Activated T-cell treated with anti-CD3 and anti-CD28 coated beads, Interleukin-2, amount 50 U/mL, for 4 hours (primary cell): ENCODE results near the gene SH3BGR. TPM values are rescaled to one million over a fixed set of nuclear protein-coding genes. Genes with fewer than 3 reads are reported as not detected.
"Not testable (repeated sequence)": the region's sequence is repeated elsewhere in the genome, so short reads cannot be mapped to it uniquely, and the experiment has no call there.

Experiments
- ATAC-seq, 2 donors: fragments of 200-7000 bp; cut with Tn5 transposase; one replicate each; pipeline ENCODE4 v1.10.0; 2021
- DNase-seq: peaks from one replicate; pipeline ENCODE4 v3.0.0-alpha.2; 2020
- H3K27me3 Mint-ChIP-seq: one replicate; pipeline ENCODE4 v1.8.0; 2021; ENCODE audit warnings: low read depth, mixed read lengths
- H3K36me3 Mint-ChIP-seq: one replicate; pipeline ENCODE4 v1.8.0; 2022; ENCODE audit warnings: mixed read lengths; ENCODE audit not compliant: insufficient read depth
- H3K4me1 Mint-ChIP-seq: one replicate; pipeline ENCODE4 v1.8.0; 2021; ENCODE audit warnings: low read depth, mixed read lengths
- H3K4me3 Mint-ChIP-seq: one replicate; pipeline ENCODE4 v1.8.0; 2021; ENCODE audit warnings: mild to moderate bottlenecking, moderate library complexity, mixed read lengths
- H3K9me3 Mint-ChIP-seq: one replicate; pipeline ENCODE4 v1.8.0; 2021; ENCODE audit warnings: mixed read lengths
- total RNA-seq, 3 donors: library from RNA; stranded (reverse); gene quantifications; one replicate each; pipeline ENCODE4 v1.2.1, GENCODE V29; 2021

The SH3BGR gene
- total RNA-seq, result 1 to 10 TPM; 2.0 to 2.5 (median 2.1) TPM

GRCh38 chr21:39451332-39452206, at the start of gene SH3BGR:
SH3BGR (plus strand) TSS chr21:39451970; CDS start chr21:39452097, 127 bp downstream.
- no peaks in the 10 kb centered on the region for H3K36me3 Mint-ChIP-seq
- H3K9me3 Mint-ChIP-seq, result no peaks in the 10 kb centered on the region
- ATAC-seq (no peak), DNase-seq (no peak)
- H3K4me1 Mint-ChIP-seq, result no peaks in the 10 kb centered on the region
- H3K4me3 Mint-ChIP-seq, result no peak within 1 kb of the TSS
- peaks cover 5% of the 10 kb centered on the region for H3K27me3 Mint-ChIP-seq

DNA sequence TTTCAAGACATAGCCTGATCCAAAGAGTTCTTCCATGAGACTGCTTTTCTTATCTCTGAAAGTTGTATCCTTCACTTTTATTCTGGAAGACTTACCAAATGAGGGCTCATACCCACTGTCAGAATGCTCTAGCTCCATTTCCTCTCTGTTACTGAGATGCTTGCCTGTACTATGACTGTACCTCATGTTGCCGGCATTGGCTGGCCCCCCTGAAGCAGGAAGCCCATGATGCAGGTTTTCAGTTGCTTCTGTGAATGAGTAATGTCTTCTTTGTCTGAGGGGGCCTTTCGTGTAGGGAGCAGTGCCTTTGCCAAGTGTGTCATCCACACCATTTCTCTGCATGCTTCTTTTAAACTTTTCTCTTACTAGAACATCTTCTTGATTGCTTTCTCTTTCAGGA, 45.7 kb upstream of the SH3BGR start:
- no peaks in the 10 kb centered on the region for H3K27me3 Mint-ChIP-seq
- DNase-seq, result no peak

DNA sequence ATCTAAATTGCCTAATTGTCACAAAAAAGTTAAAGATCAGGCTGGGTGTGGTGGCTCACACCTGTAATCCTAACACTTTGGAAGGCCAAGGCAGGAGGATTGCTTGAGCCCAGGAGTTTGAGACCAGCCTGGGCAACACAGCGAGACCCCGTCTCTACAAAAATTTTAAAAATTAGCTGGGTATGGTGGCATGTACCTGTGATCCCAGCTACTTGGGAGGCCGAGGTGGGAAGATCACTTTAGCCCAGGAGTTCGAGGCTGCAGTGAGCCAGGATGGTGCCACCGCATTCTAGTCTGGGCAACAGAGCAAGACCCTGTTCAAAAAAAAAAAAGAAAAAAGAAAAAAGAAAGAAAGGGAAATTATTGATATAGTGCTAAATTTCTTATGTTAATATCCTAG, 32.6 kb upstream of the SH3BGR start:
- H3K27me3 Mint-ChIP-seq, H3K4me3 Mint-ChIP-seq, H3K4me1 Mint-ChIP-seq, H3K36me3 Mint-ChIP-seq, DNase-seq, H3K9me3 Mint-ChIP-seq, ATAC-seq: not testable (repeated sequence)

More for the DNA sequence above, 45.7 kb upstream of the SH3BGR start:
- Mint-ChIP-seq H3K9me3 (no peaks in the 10 kb centered on the region), H3K4me1 (no peaks in the 10 kb centered on the region), H3K4me3 (no peak overlapping the region), H3K36me3 (peaks cover 25% of the 10 kb centered on the region)
- ATAC-seq, result no peak

GRCh38 chr21:39422527-39423241, 29.1 kb upstream of the SH3BGR start:
- Mint-ChIP-seq H3K9me3 (no peaks in the 10 kb centered on the region), H3K27me3 (no peaks in the 10 kb centered on the region), H3K36me3 (no peaks in the 10 kb centered on the region), H3K4me3 (no peak overlapping the region), H3K4me1 (no peaks in the 10 kb centered on the region)
- ATAC-seq (no peak), DNase-seq (no peak)

DNA sequence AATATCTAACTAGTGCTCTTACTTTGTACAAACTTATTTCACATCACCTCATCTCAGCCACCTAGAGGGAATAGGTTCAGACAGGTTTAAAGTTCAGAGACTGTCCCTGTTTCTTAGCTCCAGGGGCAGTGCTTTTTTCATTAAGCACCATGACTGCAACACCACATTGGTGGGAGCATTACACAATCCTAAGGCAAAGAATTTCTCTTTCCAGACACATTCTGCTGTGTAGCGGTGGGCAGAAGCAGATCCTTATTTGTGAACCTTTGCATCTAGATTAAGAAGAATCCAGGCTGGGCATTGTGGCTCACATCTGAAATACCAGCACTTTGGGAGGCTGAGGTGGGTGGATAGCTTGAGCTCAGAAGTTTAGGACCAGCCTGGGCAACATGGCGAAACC, 22.3 kb upstream of the SH3BGR start:
- no peak for DNase-seq
- Mint-ChIP-seq H3K4me1 (no peaks in the 10 kb centered on the region), H3K4me3 (no peak overlapping the region)

GRCh38 chr21:39430016-39430415, 21.8 kb upstream of the SH3BGR start:
- Mint-ChIP-seq H3K9me3 (no peaks in the 10 kb centered on the region), H3K4me1 (no peaks in the 10 kb centered on the region), H3K36me3 (no peaks in the 10 kb centered on the region), H3K27me3 (no peaks in the 10 kb centered on the region), H3K4me3 (no peak overlapping the region)
- ATAC-seq (no peak), DNase-seq (no peak)

More for the DNA sequence above, 22.3 kb upstream of the SH3BGR start:
- Mint-ChIP-seq H3K27me3 (no peaks in the 10 kb centered on the region), H3K36me3 (no peaks in the 10 kb centered on the region), H3K9me3 (no peaks in the 10 kb centered on the region)
- ATAC-seq, result no peak

- no peaks in the 10 kb centered on the region for H3K27me3 Mint-ChIP-seq
- ATAC-seq (no peak), DNase-seq (no peak)
- H3K4me3 Mint-ChIP-seq, result no peak overlapping the region
- no peaks in the 10 kb centered on the region for H3K36me3 Mint-ChIP-seq
- H3K9me3 Mint-ChIP-seq, result no peaks in the 10 kb centered on the region
- no peaks in the 10 kb centered on the region for H3K4me1 Mint-ChIP-seq
These were observed 21.3 kb upstream of the SH3BGR start for GRCh38 chr21:39430457-39430856.

GRCh38 chr21:39430954-39431353, 20.8 kb upstream of the SH3BGR start:
- no peaks in the 10 kb centered on the region for H3K27me3 Mint-ChIP-seq
- no peak overlapping the region for H3K4me3 Mint-ChIP-seq
- H3K4me1 Mint-ChIP-seq, result no peaks in the 10 kb centered on the region
- DNase-seq, result no peak
- ATAC-seq, result no peak
- no peaks in the 10 kb centered on the region for H3K36me3 Mint-ChIP-seq
- H3K9me3 Mint-ChIP-seq, result no peaks in the 10 kb centered on the region

DNA sequence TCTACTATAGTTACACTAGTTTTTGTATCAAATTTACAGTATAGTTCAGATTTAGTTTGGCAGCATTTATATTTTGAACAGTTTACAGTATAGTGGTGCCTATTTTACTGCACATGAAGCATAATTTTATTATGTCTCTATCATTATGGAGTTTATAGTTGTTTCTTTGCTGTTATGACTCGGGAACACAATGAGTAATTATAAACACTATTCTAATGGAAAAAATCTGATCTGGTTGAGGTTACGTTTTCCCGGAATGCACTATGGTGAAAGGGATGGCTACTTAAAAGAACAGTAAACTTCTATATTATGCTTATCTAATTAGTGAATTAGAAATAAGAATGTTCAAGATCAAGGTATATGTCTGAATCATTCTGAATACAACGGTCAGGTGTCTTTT, 16.8 kb upstream of the SH3BGR start:
- H3K9me3 Mint-ChIP-seq, result no peaks in the 10 kb centered on the region
- DNase-seq, result no peak
- ATAC-seq, result no peak
- H3K4me1 Mint-ChIP-seq, result no peaks in the 10 kb centered on the region
- peaks cover 7% of the 10 kb centered on the region for H3K27me3 Mint-ChIP-seq
- no peak overlapping the region for H3K4me3 Mint-ChIP-seq
- no peaks in the 10 kb centered on the region for H3K36me3 Mint-ChIP-seq

DNA sequence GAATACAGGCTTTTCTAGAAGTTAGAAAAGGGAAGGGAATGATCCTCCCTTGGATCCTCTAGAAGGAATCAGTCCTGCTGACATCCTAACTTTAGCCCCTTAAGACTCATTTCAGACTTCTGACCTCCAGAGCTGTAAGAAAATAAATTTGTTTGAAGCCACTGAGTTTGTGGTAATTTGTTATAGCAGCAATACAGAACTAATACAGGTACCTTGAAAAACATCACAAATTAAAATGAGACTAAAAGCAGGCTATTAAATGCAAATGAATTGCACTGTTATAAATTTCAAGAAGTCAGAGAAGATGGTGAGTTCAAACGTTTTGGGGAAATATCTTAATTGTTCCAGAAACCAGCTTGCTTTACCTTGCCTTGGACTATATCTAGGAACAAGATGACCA, 12.5 kb upstream of the SH3BGR start:
- Mint-ChIP-seq H3K4me1 (no peaks in the 10 kb centered on the region), H3K27me3 (peaks cover 17% of the 10 kb centered on the region), H3K36me3 (no peaks in the 10 kb centered on the region), H3K4me3 (no peak overlapping the region), H3K9me3 (no peaks in the 10 kb centered on the region)
- DNase-seq (no peak), ATAC-seq (no peak)

- Mint-ChIP-seq H3K36me3 (no peaks in the 10 kb centered on the region), H3K9me3 (no peaks in the 10 kb centered on the region), H3K4me1 (peaks cover 12% of the 10 kb centered on the region), H3K27me3 (peaks cover 17% of the 10 kb centered on the region), H3K4me3 (no peak overlapping the region)
- ATAC-seq (no peak), DNase-seq (peak; percentile 8)
These were observed 10.0 kb upstream of the SH3BGR start for GRCh38 chr21:39441502-39442475.

DNA sequence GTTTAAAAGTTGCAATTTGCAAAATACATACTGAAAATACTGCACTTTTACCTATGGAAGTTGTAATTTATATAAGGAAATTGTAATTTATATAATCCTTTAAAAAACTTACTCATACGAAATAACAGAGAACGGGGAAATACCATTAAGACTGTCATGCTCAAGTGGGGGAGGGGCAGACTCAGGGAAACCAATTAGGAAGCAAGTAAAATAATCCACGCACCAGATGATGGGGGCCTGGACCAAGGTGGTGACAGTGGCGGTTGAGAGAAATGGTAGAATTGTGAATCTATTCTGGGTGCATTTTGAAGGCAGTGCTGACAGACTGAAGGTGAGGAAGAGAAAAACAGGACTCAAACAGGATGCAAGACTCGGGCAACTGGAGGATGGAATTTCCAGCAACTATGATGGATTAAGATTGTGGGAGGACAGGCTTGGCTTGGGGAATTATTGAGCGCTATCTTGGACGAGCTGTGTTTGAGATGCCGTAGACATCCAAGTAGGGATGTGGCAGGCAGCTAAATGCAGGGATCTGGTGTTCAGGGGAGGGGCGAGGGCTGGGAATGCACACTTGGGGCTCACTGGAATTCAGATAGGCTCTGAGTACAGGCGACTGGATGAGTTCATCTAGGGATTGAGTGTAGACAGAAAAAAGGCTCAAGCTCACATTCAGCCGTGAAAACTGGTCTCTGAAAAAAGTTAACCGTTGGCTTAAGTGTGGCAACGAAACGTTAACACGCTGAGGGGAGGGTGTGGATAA, 7.2 kb upstream of the SH3BGR start:
- Mint-ChIP-seq H3K9me3 (no peaks in the 10 kb centered on the region), H3K4me1 (peaks cover 12% of the 10 kb centered on the region), H3K27me3 (peaks cover 9% of the 10 kb centered on the region), H3K36me3 (no peaks in the 10 kb centered on the region), H3K4me3 (peak overlapping the region; percentile 89)
- ATAC-seq (no peak), DNase-seq (no peak)
